KBM-7 (cell line): ENCODE results near the gene TMEM131.
A peak's percentile ranks its signal among the peaks of the same experiment; 100 is the strongest.
"Not testable (repeated sequence)": the region's sequence is repeated elsewhere in the genome, so short reads cannot be mapped to it uniquely, and the experiment has no call there.

Source experiments
- DNase-seq: peaks from one replicate; pipeline ENCODE4 v3.0.0-alpha.2; 2015
- in situ Hi-C: fragments of 300-500 bp; cut with MboI; formaldehyde crosslinking; loops from 2 replicates; pipeline ENCODE4 v1.14.3; 2020; ENCODE audit warnings: low sequenced_read_pairs, low pct_unique_long_range_greater_than_20kb, mixed read lengths

The TMEM131 gene

DNA sequence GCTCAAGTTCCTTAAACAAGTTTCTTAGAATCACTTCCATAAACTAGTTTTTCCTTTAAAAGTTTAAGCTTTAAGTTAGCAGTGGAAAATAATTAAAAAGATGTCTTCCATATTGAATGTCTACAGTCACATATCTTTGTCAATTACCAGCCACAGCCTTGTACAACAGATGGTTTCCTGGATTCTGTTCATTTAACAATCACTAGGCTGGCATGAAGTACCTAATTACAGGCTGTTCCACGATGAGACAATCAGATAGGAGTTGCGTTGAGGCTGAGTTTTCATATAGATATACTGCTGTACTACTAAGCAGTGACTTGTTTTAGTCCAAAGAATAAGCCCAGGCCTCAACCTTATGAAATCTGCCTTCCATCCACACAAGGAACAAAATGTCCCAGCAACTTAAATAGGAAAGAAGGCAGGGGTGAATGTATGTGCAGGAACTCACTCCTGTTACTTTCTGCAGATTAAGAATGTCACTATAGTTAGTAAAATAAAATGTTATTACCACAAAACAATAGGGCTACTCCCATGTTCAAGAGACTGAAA, 151.4 kb downstream of the TMEM131 start:
- in situ Hi-C loops = no loop called here
- DNase-seq = no peak

- in situ Hi-C loops = no loop called here
- no peak for DNase-seq
Observed at GRCh38 chr2:97840198-97840597, 155.6 kb downstream of the TMEM131 start.

GRCh38 chr2:97834610-97835009, 161.1 kb downstream of the TMEM131 start:
- DNase-seq = no peak
- in situ Hi-C loops = no loop called here

- no peak for DNase-seq
- in situ Hi-C loops = no loop called here
Observed at GRCh38 chr2:97831121-97831520, 164.6 kb downstream of the TMEM131 start.

- not testable (repeated sequence) for DNase-seq
Observed at GRCh38 chr2:97829255-97829654, 166.5 kb downstream of the TMEM131 start.

DNA sequence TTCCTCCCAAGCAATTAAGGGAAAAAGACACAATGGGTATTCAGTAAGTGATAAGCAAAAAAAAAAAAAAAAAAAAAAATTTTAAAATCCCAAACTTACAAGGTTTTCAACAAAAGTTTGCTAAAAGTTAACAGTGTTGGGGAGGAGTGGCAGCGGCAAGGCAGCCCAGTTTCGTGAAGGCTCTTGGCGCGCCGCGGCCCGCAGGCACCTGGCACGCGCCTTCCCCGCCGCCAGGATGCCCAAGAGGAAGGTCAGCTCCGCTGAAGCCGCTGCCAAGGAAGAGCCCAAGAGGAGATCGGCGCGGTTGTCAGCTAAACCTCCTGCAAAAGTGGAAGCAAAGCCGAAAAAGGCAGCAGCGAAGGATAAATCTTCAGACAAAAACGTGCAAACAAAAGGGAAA, 168.7 kb downstream of the TMEM131 start:
- in situ Hi-C loops, DNase-seq: not testable (repeated sequence)

More at GRCh38 chr2:97829255-97829654, 166.5 kb downstream of the TMEM131 start:
- in situ Hi-C loops = not testable (repeated sequence)

- in situ Hi-C loops = not testable (repeated sequence)
- DNase-seq = peak; percentile 47
Observed at GRCh38 chr2:97826266-97826847, 169.4 kb downstream of the TMEM131 start.

DNA sequence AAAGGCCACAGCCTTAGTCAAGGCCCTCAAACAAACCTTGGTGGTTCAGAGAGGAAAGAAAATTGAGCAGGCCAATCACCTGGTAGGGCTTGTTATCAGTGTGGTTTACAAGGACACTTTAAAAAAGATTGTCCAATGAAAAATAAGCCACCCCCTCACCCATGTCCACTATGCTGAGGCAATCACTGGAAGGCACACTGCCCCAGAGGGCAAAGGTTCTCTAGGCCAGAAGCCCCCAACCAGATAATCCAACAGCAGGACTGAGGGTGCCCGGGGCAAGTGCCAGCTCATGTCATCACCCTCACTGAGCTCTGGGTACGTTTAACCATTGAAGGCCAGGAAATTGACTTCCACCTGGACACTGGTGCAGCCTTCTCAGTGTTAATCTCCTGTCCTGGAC, 171.7 kb downstream of the TMEM131 start:
- DNase-seq = not testable (repeated sequence)
- in situ Hi-C loops = loop anchor here (25.0 kb wide), 1 partner anchor 563 kb away; no protein-coding TSS in a partner anchor

GRCh38 chr2:97821862-97822261, 173.9 kb downstream of the TMEM131 start:
- in situ Hi-C loops = loop anchor here (25.0 kb wide), 1 partner anchor 565 kb away; no protein-coding TSS in a partner anchor
- DNase-seq = not testable (repeated sequence)

DNA sequence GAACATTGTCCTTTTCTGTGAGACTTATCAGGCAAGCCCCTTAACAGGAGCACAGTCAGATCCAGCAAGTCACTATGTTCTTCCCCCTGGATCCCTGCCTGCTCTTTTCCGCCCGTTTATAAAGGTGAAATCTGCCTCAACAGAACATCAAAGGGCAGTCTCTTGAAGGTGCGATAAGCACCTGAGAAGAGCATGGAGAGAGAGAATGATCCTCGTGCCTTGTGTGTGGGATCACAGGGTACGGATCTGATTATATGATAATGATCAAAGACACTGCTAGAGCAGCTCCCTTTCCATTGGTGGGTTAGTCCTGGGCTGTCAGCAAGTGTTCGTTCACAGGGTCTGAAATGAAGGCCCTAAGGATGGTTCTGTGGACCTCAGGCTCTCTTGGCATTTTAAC, 176.0 kb downstream of the TMEM131 start:
- no peak for DNase-seq

GRCh38 chr2:97816411-97816810, 179.3 kb downstream of the TMEM131 start:
- in situ Hi-C loops = loop anchor here (25.0 kb wide), 1 partner anchor 571 kb away; no protein-coding TSS in a partner anchor
- no peak for DNase-seq

More for the DNA sequence above, 176.0 kb downstream of the TMEM131 start:
- in situ Hi-C loops = loop anchor here (25.0 kb wide), 1 partner anchor 568 kb away; no protein-coding TSS in a partner anchor

DNA sequence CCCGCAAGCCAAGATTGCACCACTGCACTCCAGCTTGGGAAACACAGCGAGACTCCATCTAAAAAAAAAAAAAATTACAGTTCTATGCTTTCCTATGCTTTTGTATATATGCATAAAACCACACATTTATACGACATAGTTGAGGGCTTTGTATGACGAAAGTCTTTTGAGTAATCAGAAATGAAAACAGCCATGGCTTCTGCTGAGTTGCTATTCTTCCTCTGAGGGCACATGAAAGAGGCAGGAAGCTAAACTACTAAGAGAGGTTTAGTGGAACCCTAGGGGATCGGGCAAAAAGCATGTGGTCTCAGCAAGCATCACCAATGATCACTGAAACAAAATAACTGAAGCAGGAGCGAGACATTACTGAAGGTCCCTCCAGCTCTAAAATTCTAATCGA, 182.8 kb downstream of the TMEM131 start:
- in situ Hi-C loops = loop anchor here (25.0 kb wide), 1 partner anchor 574 kb away; no protein-coding TSS in a partner anchor
- DNase-seq = no peak

DNA sequence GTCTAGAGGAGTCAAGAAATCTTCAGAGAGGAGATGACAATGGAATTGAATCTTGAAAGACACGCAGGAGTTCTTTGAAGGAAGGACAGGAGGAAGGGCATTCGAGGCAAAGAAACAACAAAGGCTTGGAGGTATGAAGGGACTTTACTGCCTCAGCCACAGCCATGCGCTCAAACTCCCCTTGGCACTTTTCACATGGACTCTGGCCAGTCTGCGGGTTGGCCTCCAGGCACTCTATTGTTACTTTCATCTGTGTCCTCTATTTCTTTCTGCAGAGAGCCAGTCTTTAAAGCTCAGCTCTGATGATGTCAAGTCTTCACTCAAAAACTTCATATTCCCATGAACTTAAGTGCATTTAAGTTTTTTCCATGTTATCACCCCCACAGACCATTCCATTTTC, 186.9 kb downstream of the TMEM131 start:
- DNase-seq = no peak
- in situ Hi-C loops = loop anchor here (25.0 kb wide), 1 partner anchor 578 kb away; no protein-coding TSS in a partner anchor

- in situ Hi-C loops = loop anchor here (25.0 kb wide), 1 partner anchor 580 kb away; no protein-coding TSS in a partner anchor
- DNase-seq = peak; percentile 71
Observed at GRCh38 chr2:97806738-97807618, 188.8 kb downstream of the TMEM131 start.

DNA sequence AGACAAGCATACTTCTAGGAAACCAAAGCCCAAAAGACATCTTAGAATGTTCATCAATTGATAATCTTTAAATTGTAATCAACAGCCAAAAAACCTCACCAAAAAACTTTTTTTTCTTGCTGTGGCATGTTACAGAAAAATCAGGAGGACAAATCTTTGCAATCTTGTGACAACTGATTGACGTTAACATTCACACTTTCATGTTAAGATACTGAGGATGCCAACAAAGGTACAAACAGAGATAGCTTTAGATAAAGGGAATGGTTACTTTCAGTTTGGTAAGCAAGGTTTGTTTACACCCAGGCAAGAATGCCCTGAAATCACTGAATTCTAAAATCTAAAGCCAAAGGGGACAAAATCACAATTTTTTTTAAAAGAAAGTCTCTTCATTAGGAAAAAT, 190.0 kb downstream of the TMEM131 start:
- DNase-seq = no peak
- in situ Hi-C loops = loop anchor here (25.0 kb wide), 1 partner anchor 582 kb away; no protein-coding TSS in a partner anchor

- in situ Hi-C loops = loop anchor here (25.0 kb wide), 1 partner anchor 586 kb away; no protein-coding TSS in a partner anchor
- no peak for DNase-seq
Observed at GRCh38 chr2:97801028-97801427, 194.7 kb downstream of the TMEM131 start.

GRCh38 chr2:97798416-97798815, 197.3 kb downstream of the TMEM131 start:
- no peak for DNase-seq
- in situ Hi-C loops = no loop called here

- in situ Hi-C loops = no loop called here
- no peak for DNase-seq
Observed at GRCh38 chr2:97797355-97797754, 198.4 kb downstream of the TMEM131 start.

DNA sequence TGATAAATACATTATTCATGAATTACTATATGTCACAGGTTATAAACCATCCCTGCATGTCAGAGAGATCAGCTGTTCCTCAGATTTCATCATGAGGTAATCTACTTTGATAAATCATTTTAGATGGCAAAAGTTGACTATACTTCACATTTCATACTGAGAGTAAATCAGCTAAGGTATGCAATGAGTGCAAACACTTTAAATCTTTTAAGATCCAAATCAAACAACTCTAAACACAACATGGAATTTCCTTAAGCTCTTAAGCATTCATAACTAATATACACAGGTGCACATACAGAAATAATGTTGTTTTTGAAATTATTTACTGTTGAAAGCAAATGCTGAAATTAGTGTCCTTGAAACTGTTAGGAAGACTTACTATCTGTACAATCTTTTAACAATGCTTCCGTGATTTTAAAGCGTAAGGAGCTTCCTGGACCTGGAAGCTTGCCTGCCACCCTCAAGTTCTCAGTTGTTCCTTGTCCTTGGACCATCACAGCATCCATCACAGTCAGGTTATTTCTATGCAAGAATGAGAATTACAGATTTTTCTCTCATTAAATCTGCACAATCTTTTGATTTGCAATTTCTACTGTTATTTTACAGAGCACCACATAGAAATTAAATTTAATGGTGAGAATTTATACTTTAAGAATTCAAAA, 199.2 kb downstream of the TMEM131 start:
- in situ Hi-C loops = no loop called here
- no peak for DNase-seq
